SK-N-MC (cell line): Measurements from ENCODE around the gene PPFIBP2.

ENCODE experiments used
- EZH2 ChIP-seq: fragments of 200-600 bp; sonication (generic); IDR thresholded peaks from one replicate; pipeline ENCODE4 v1.6.1; 2017; ENCODE audit warnings: antibody characterized with exemption
- POLR2AphosphoS5 ChIP-seq: IDR thresholded peaks from 2 replicates; pipeline ENCODE4 v1.6.1; 2012; ENCODE audit warnings: mild to moderate bottlenecking, low read depth, low read length, borderline replicate concordance

DNA sequence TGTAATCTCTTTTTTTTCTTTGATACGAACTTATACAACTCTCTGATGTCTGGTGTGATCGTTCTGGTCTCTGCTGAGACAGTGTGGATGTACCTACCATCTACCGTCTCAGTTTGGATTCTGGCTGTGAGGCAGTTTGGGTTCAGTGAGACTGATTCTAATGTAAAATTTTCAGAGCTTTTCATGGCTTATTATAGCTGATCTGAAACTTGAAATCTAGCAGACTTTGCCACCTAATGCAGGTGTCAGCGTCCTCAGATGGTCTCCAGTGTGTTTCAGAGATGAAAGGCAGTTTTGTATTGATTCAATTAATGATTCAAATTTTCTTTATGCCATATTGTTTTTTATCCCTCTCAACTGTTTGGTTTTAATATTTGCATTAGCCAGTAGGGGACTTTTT, 35.9 kb downstream of the PPFIBP2 start:
- TF ChIP-seq POLR2AphosphoS5 (no peak), EZH2 (no peak)
